NCI-H146 treated with DMSO at 0.1 percent for 48 hours (cell line): ENCODE measurements around the gene ATP5ME.

Experiments
- DNase-seq: peaks from one replicate; lab custom pipeline; 2025; ENCODE audit not compliant: unreplicated experiment; lab: John Stamatoyannopoulos, UW

ATP5ME gene

GRCh38 chr4:684623-685327 is 10.7 kb upstream of the ATP5ME start:
- DNase-seq, result no peak

GRCh38 chr4:683982-684622 is 10.0 kb upstream of the ATP5ME start:
- no peak for DNase-seq

- no peak for DNase-seq
Observed at GRCh38 chr4:683247-683897, 9.3 kb upstream of the ATP5ME start.

GRCh38 chr4:682490-683172 is 8.6 kb upstream of the ATP5ME start:
- peak; percentile 64 for DNase-seq

- peak; percentile 64 for DNase-seq
Observed at GRCh38 chr4:681736-682451, 7.8 kb upstream of the ATP5ME start.

- no peak for DNase-seq
Observed at GRCh38 chr4:680928-681645, 7.0 kb upstream of the ATP5ME start.

- DNase-seq, result no peak
Observed at GRCh38 chr4:680551-680927, 6.5 kb upstream of the ATP5ME start.

- DNase-seq, result no peak
Observed at GRCh38 chr4:680091-680490, 6.0 kb upstream of the ATP5ME start.

GRCh38 chr4:679629-680028 is 5.6 kb upstream of the ATP5ME start:
- no peak for DNase-seq

GRCh38 chr4:679104-679481 is 5.0 kb upstream of the ATP5ME start:
- no peak for DNase-seq

- no peak for DNase-seq
Observed at GRCh38 chr4:678331-679103, 4.4 kb upstream of the ATP5ME start.

GRCh38 chr4:677431-678293 is 3.6 kb upstream of the ATP5ME start:
- DNase-seq, result peak; percentile 48

GRCh38 chr4:676871-677235 is 2.8 kb upstream of the ATP5ME start:
- DNase-seq, result no peak

GRCh38 chr4:675980-676870 is 2.1 kb upstream of the ATP5ME start:
- no peak for DNase-seq

GRCh38 chr4:675036-675882 is 1.2 kb upstream of the ATP5ME start:
- DNase-seq, result no peak

- no peak for DNase-seq
Observed at GRCh38 chr4:673349-674091, 556 bp downstream of the ATP5ME start.
